GM23338 (cell line): Measurements from ENCODE around the gene IL19. TPM values are rescaled to one million over a fixed set of nuclear protein-coding genes. Genes with fewer than 3 reads are reported as not detected.

Source experiments
- ATAC-seq: fragments of 200-7000 bp; cut with Tn5 transposase; 3 replicates; pipeline ENCODE4 v1.9.1; 2020
- DNase-seq: peaks from one replicate; pipeline ENCODE4 v3.0.0-alpha.2; 2015; ENCODE audit warnings: low spot score
- H2AFZ ChIP-seq: fragments of 200-600 bp; sonication (generic); 2 replicates; pipeline ENCODE4 v1.8.0; 2016; ENCODE audit warnings: antibody characterized with exemption, mild to moderate bottlenecking, moderate library complexity
- H3F3A ChIP-seq: fragments of 200-600 bp; sonication (generic); replicated peaks from 2 replicates; pipeline ENCODE4 v1.8.0; 2017; ENCODE audit warnings: antibody characterized with exemption, mixed run types, low read depth
- H3K27ac ChIP-seq: fragments of 200-600 bp; sonication (generic); 2 replicates; pipeline ENCODE4 v1.6.1; 2016; ENCODE audit warnings: low read depth
- H3K27me3 ChIP-seq: fragments of 200-600 bp; sonication (generic); 2 replicates; pipeline ENCODE4 v1.8.0; 2016; ENCODE audit warnings: mild to moderate bottlenecking, mixed run types, moderate library complexity; ENCODE audit not compliant: insufficient read depth
- H3K36me3 ChIP-seq: fragments of 200-600 bp; sonication (generic); 2 replicates; pipeline ENCODE4 v1.8.0; 2016; ENCODE audit warnings: mild to moderate bottlenecking; ENCODE audit not compliant: insufficient read depth
- H3K4me1 ChIP-seq: fragments of 200-600 bp; sonication (generic); 2 replicates; pipeline ENCODE4 v1.8.0; 2016; ENCODE audit warnings: mild to moderate bottlenecking, moderate library complexity; ENCODE audit not compliant: insufficient read depth
- H3K4me2 ChIP-seq: fragments of 200-600 bp; sonication (generic); 2 replicates; pipeline ENCODE4 v1.7.1; 2017; ENCODE audit warnings: mixed run types
- H3K4me3 ChIP-seq: fragments of 200-600 bp; sonication (generic); 2 replicates; pipeline ENCODE4 v1.6.1; 2016; ENCODE audit warnings: mixed run types
- H3K79me2 ChIP-seq: fragments of 200-600 bp; sonication (generic); replicated peaks from 2 replicates; pipeline ENCODE4 v1.8.0; 2017; ENCODE audit warnings: mild to moderate bottlenecking; ENCODE audit not compliant: insufficient read depth
- H3K9me2 ChIP-seq: fragments of 200-600 bp; sonication (generic); 2 replicates; pipeline ENCODE4 v1.8.0; 2017; ENCODE audit not compliant: insufficient read depth
- H4K20me1 ChIP-seq: fragments of 200-600 bp; sonication (generic); replicated peaks from 2 replicates; pipeline ENCODE4 v1.8.0; 2017; ENCODE audit warnings: mild to moderate bottlenecking; ENCODE audit not compliant: insufficient read depth
- H3K27ac Mint-ChIP-seq: 2 replicates; pipeline ENCODE4 v1.8.0; 2020; ENCODE audit warnings: inconsistent platforms, mild to moderate bottlenecking, moderate library complexity, mixed read lengths
- H3K27me3 Mint-ChIP-seq: 3 replicates; pipeline ENCODE4 v1.8.0; 2022; ENCODE audit warnings: low read depth, mild to moderate bottlenecking, moderate library complexity, mixed read lengths, inconsistent platforms; ENCODE audit not compliant: insufficient read depth, poor library complexity
- H3K36me3 Mint-ChIP-seq: 3 replicates; pipeline ENCODE4 v1.8.0; 2021; ENCODE audit warnings: low read depth, mild to moderate bottlenecking, inconsistent platforms, moderate library complexity, mixed read lengths
- H3K4me1 Mint-ChIP-seq: 3 replicates; pipeline ENCODE4 v1.8.0; 2020; ENCODE audit warnings: mild to moderate bottlenecking, inconsistent platforms, mixed read lengths
- H3K4me3 Mint-ChIP-seq: 3 replicates; pipeline ENCODE4 v1.8.0; 2021; ENCODE audit warnings: moderate library complexity, mild to moderate bottlenecking, inconsistent platforms, mixed read lengths
- H3K9me3 Mint-ChIP-seq: 3 replicates; pipeline ENCODE4 v1.8.0; 2020; ENCODE audit warnings: moderate library complexity, mild to moderate bottlenecking, inconsistent platforms, mixed read lengths
- ETS1 ChIP-seq: IDR thresholded peaks from 2 replicates; pipeline ENCODE4 v1.6.1; 2016; ENCODE audit warnings: antibody characterized with exemption
- STAT1 ChIP-seq: IDR thresholded peaks from one replicate; pipeline ENCODE4 v1.6.1; 2016; ENCODE audit warnings: antibody characterized with exemption; ENCODE audit not compliant: unreplicated experiment
- ZNF462 ChIP-seq: fragments of 250-450 bp; sonication (Bioruptor Pico); IDR thresholded peaks from 2 replicates; pipeline ENCODE4 v1.5.0; 2020; ENCODE audit warnings: mild to moderate bottlenecking, moderate library complexity
- polyA plus RNA-seq: library from polyadenylated mRNA; unstranded; fragments of >200 nt; fragmentation: Nextera tagmentation; extraction: Ambion mirVana; gene quantifications from 2 replicates; pipeline ENCODE4 v1.2.1, GENCODE V29; 2016
- total RNA-seq: library from RNA; depleted of rRNA; stranded (reverse); fragments of >200 nt; shearing (Covaris generic); gene quantifications from 2 replicates; pipeline ENCODE4 v1.2.3, GENCODE V29; 2014

The IL19 gene
- total and polyA plus RNA-seq, 2 experiments from 2014 or later = not detected

GRCh38 chr1:206833106-206833680 lies 62.6 kb downstream of the IL19 start (continued):
- TF ChIP-seq ZNF462 (CRISPR knock-in tag) (no peak), STAT1 (no peak)

GRCh38 chr1:206833801-206834200 lies 63.2 kb downstream of the IL19 start:
- Histone ChIP-seq H3K27me3 (no peaks in the 10 kb centered on the region), H2AFZ (0 out of 2 replicates have a peak overlapping the region, but pooled peaks have one; percentile 38), H3K9me2 (no peaks in the 10 kb centered on the region), H3K27ac (no peak overlapping the region), H3K4me3 (no peak overlapping the region), H3K4me1 (no peaks in the 10 kb centered on the region; the same call in 1 of the 2 replicates), H3K4me2 (no peak overlapping the region), H3K36me3 (no peaks in the 10 kb centered on the region), H3F3A (no peaks in the 10 kb centered on the region), H4K20me1 (no peaks in the 10 kb centered on the region), H3K79me2 (no peaks in the 10 kb centered on the region)
- DNase-seq = no peak
- peaks cover 5% of the 10 kb centered on the region; the same call in 1 of the 3 replicates for H3K4me1 Mint-ChIP-seq
- H3K9me3 Mint-ChIP-seq = no peaks in the 10 kb centered on the region
- H3K27ac Mint-ChIP-seq = no peak overlapping the region
- peaks cover 1% of the 10 kb centered on the region for H3K27me3 Mint-ChIP-seq
- ATAC-seq = peak; percentile 80
- TF ChIP-seq ETS1 (no peak), ZNF462 (CRISPR knock-in tag) (no peak)
- no peaks in the 10 kb centered on the region for H3K36me3 Mint-ChIP-seq
- H3K4me3 Mint-ChIP-seq = no peak overlapping the region
